ENCODE data around the gene DSTN. TPM values are rescaled to one million over a fixed set of nuclear protein-coding genes. Genes with fewer than 3 reads are reported as not detected.
A peak's percentile ranks its signal among the peaks of the same experiment; 100 is the strongest.

The DSTN gene
- total and polyA plus RNA-seq, 9 donors, result 162 to 1,033 (median 324) TPM

DNA sequence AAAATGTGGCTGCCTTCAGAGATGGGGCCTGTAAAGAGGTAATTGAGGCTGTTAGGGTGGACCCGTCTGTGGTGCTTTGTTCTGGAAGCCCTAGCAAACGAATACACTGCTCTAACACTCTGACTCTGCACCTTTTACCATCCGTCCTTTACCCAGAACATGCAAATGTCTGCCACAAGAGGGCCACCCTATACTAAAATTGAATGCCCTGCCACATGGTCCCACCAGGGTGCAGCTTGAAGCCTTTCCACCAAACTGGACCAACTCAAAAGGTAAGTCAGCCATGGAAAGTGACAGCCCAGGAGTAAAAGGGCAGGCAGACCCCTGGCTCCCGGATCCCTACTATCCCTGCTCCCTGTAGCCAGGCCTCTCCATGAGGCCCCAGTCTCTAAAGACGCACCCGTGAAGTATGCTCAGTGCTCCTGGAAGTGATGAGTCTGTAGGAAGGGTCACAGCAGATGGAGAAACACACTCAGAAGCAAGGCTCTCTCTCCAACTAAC is 32.9 kb upstream of the DSTN start:
- Histone ChIP-seq H3K27me3 (no peaks in the 10 kb centered on the region), H3K9me3 (no peaks in the 10 kb centered on the region), H3K36me3 (no peaks in the 10 kb centered on the region), H3K4me3 (no peak overlapping the region), H3K27ac (no peak overlapping the region), H3K4me1 (ENCODE audit: insufficient read depth) (no peaks in the 10 kb centered on the region)
- 27 to 31% (median 28%) methylated on average over 6 of the region's 6 CpGs for WGBS, 3 donors
- TF ChIP-seq EP300 (IDR thresholded peaks at IDR 0.05) (no peak), POLR2A (IDR thresholded peaks at IDR 0.05) (peak; percentile 14)
- TF ChIP-seq, protein P1, sequence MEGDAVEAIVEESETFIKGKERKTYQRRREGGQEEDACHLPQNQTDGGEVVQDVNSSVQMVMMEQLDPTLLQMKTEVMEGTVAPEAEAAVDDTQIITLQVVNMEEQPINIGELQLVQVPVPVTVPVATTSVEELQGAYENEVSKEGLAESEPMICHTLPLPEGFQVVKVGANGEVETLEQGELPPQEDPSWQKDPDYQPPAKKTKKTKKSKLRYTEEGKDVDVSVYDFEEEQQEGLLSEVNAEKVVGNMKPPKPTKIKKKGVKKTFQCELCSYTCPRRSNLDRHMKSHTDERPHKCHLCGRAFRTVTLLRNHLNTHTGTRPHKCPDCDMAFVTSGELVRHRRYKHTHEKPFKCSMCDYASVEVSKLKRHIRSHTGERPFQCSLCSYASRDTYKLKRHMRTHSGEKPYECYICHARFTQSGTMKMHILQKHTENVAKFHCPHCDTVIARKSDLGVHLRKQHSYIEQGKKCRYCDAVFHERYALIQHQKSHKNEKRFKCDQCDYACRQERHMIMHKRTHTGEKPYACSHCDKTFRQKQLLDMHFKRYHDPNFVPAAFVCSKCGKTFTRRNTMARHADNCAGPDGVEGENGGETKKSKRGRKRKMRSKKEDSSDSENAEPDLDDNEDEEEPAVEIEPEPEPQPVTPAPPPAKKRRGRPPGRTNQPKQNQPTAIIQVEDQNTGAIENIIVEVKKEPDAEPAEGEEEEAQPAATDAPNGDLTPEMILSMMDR (IDR thresholded peaks at IDR 0.05), result peak; percentile 90 to 99 (median 97)
- intact Hi-C loops (cut with DNase I), result loop anchor here (2.0 to 10.0 kb wide), 6 partner anchors 80 to 458 kb away; partner anchors contain the start of gene RRBP1 (in 1 of the 4)
- DNase-seq, result peak; percentile 65 to 82 (median 74)

DNA sequence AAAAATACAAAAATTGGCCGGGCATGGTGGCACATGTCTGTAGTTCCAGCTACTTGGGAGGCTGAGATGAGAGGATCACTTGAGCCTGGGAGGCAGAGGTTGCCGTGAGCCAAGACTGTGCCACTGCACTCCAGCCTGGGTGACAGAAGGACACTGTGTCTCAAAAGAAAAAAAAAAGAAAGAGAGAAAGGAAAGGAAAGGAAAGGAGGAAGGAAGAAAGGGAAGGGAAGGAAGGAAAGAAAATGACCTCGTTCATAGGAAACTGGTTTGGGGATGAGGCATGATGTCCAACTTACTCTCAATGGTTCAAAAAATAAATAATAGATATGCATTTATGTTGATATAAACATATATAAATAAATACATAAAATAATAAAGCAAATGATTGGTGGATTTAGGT is 31.9 kb upstream of the DSTN start:
- H3K36me3 ChIP-seq, result no peaks in the 10 kb centered on the region
- 88 to 92% (median 90%) methylated on average over 3 of the region's 3 CpGs for WGBS, 3 donors
- TF ChIP-seq POLR2A (IDR thresholded peaks at IDR 0.05) (no peak), EP300 (IDR thresholded peaks at IDR 0.05) (no peak)
- TF ChIP-seq, protein P1 (IDR thresholded peaks at IDR 0.05), result no peak
- no peaks in the 10 kb centered on the region for H3K27me3 ChIP-seq
- no peaks in the 10 kb centered on the region for H3K9me3 ChIP-seq
- intact Hi-C loops (cut with DNase I), result loop anchor here (2.0 to 10.0 kb wide), 6 partner anchors 79 to 457 kb away; partner anchors contain the start of gene RRBP1 (in 1 of the 4)
- H3K27ac ChIP-seq, result no peak overlapping the region
- no peak overlapping the region for H3K4me3 ChIP-seq
- H3K4me1 ChIP-seq (ENCODE audit: insufficient read depth), result no peaks in the 10 kb centered on the region
- DNase-seq, result no peak

DNA sequence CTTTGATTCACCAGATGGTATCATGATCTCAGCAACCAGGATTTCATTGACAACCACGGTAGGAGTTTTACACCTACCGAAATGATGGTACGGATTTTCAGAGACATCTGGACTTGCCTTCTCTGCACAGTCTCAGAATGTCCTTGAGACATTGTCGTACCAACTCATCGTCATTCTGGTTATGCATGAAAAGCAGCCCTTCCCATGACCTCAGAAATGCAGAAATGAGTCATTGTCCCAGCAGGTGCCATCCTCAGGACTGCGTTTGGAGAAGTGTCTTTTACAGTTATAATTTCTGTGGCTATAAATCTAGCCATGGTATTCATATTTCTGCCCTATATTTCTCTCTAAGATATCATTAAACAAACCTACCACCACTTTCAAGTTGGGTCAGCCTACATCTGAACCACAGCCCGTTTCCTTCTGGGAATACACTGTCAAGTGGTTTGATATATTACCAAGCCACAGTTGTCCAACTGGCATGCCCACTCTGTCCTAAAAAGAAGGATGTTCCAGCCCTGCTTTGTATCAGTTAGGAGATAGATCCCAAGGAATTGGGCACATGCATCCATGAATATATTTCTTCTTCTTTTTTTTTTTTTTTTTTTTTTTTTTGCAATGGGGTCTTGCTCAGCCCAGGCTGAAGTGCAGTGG is 31.2 kb upstream of the DSTN start:
- no peaks in the 10 kb centered on the region for H3K36me3 ChIP-seq
- H3K9me3 ChIP-seq, result no peaks in the 10 kb centered on the region
- no peak for DNase-seq
- no peak overlapping the region for H3K27ac ChIP-seq
- H3K27me3 ChIP-seq, result no peaks in the 10 kb centered on the region
- intact Hi-C loops (cut with DNase I), result loop anchor here (5.0 to 10.0 kb wide), 5 partner anchors 79 to 456 kb away; partner anchors contain the start of gene RRBP1 (in 1 of the 4)
- TF ChIP-seq, protein P1 (IDR thresholded peaks at IDR 0.05), result no peak
- no peak for TF ChIP-seq EP300 (IDR thresholded peaks at IDR 0.05)
- no peak for TF ChIP-seq POLR2A (IDR thresholded peaks at IDR 0.05)
- 70 to 72% (median 70%) methylated on average over 7 of the region's 7 CpGs for WGBS, 3 donors
- no peak overlapping the region for H3K4me3 ChIP-seq
- H3K4me1 ChIP-seq (ENCODE audit: insufficient read depth), result peaks cover under 1% of the 10 kb centered on the region

DNA sequence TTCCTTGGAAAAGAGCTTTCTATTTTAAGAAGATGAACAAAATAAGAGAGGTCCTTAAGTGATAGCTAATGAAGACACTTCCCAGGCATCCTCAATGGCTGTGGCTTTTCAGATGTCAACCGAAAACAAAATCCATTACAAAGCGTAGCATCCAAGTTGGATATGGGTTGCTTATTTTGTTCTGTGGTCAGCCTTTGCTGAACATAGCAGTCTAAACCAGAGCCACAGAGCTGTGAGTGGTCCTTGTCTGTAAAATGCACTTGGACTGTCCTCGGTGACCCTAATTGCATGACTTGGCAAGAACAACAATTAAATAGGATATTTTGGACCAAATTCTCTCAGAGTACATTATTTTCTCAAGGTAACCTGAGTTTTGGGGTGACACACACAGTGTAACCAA is 28.3 kb upstream of the DSTN start:
- Histone ChIP-seq H3K4me1 (ENCODE audit: insufficient read depth) (peaks cover 7% of the 10 kb centered on the region), H3K27me3 (no peaks in the 10 kb centered on the region), H3K4me3 (no peak overlapping the region), H3K9me3 (no peaks in the 10 kb centered on the region), H3K27ac (no peak overlapping the region), H3K36me3 (no peaks in the 10 kb centered on the region)
- intact Hi-C loops (cut with DNase I), result no loop called here
- no peak for DNase-seq
- TF ChIP-seq POLR2A (IDR thresholded peaks at IDR 0.05) (no peak), EP300 (IDR thresholded peaks at IDR 0.05) (no peak)
- TF ChIP-seq, protein P1 (IDR thresholded peaks at IDR 0.05), result no peak
- WGBS, 3 donors, result 58 to 74% (median 68%) methylated on average over 3 of the region's 3 CpGs
